Fibroblast of skin of right biceps (primary cell): Measurements from ENCODE around the gene PARD3B.

Experiments
- DNase-seq: peaks from one replicate; pipeline ENCODE4 v3.0.0-alpha.2; 2013

Gene PARD3B

GRCh38 chr2:204899983-204900382, 354.7 kb downstream of the PARD3B start:
- DNase-seq, result no peak

- no peak for DNase-seq
These were observed 355.2 kb downstream of the PARD3B start for GRCh38 chr2:204900487-204900886.

- no peak for DNase-seq
These were observed 355.6 kb downstream of the PARD3B start for GRCh38 chr2:204900910-204901309.

GRCh38 chr2:204901591-204901990, 356.3 kb downstream of the PARD3B start:
- no peak for DNase-seq

GRCh38 chr2:204909791-204910190, 364.5 kb downstream of the PARD3B start:
- DNase-seq, result peak; percentile 41

GRCh38 chr2:204913312-204913711, 368.0 kb downstream of the PARD3B start:
- DNase-seq, result no peak

GRCh38 chr2:204913854-204914464, 368.7 kb downstream of the PARD3B start:
- no peak for DNase-seq

GRCh38 chr2:204914708-204915107, 369.4 kb downstream of the PARD3B start:
- DNase-seq, result no peak

- DNase-seq, result no peak
These were observed 371.9 kb downstream of the PARD3B start for GRCh38 chr2:204917089-204917701.

GRCh38 chr2:204920776-204921175, 375.5 kb downstream of the PARD3B start:
- no peak for DNase-seq

GRCh38 chr2:204923957-204924356, 378.7 kb downstream of the PARD3B start:
- DNase-seq, result no peak

- DNase-seq, result no peak
These were observed 386.3 kb downstream of the PARD3B start for GRCh38 chr2:204931562-204931961.

GRCh38 chr2:204933735-204934374, 388.6 kb downstream of the PARD3B start:
- no peak for DNase-seq

- no peak for DNase-seq
These were observed 399.7 kb downstream of the PARD3B start for GRCh38 chr2:204944927-204945326.

GRCh38 chr2:204945376-204945775, 400.1 kb downstream of the PARD3B start:
- no peak for DNase-seq

GRCh38 chr2:204946892-204947291, 401.6 kb downstream of the PARD3B start:
- DNase-seq, result no peak

- no peak for DNase-seq
These were observed 402.1 kb downstream of the PARD3B start for GRCh38 chr2:204947405-204947804.

GRCh38 chr2:204948024-204948763, 402.9 kb downstream of the PARD3B start:
- DNase-seq, result no peak

- no peak for DNase-seq
These were observed 403.5 kb downstream of the PARD3B start for GRCh38 chr2:204948822-204949221.

- peak; percentile 61 for DNase-seq
These were observed 405.5 kb downstream of the PARD3B start for GRCh38 chr2:204950695-204951346.

GRCh38 chr2:204958371-204958770, 413.1 kb downstream of the PARD3B start:
- no peak for DNase-seq

- DNase-seq, result no peak
These were observed 419.1 kb downstream of the PARD3B start for GRCh38 chr2:204964414-204964813.

GRCh38 chr2:204966245-204966644, 421.0 kb downstream of the PARD3B start:
- DNase-seq, result no peak
